Stimulated activated CD8-positive, alpha-beta memory T cell treated with anti-CD3 and anti-CD28 coated beads, Interleukin-4, amount 100 ng/mL, for 24 hours (primary cell): ENCODE measurements around the gene SFI1.
A peak's percentile ranks its signal among the peaks of the same experiment; 100 is the strongest.
"Not testable (repeated sequence)": the region's sequence is repeated elsewhere in the genome, so short reads cannot be mapped to it uniquely, and the experiment has no call there.

Source experiments
- DNase-seq: peaks from one replicate; pipeline ENCODE4 v3.0.0-alpha.2; 2020; ENCODE audit warnings: low read depth

SFI1 gene

DNA sequence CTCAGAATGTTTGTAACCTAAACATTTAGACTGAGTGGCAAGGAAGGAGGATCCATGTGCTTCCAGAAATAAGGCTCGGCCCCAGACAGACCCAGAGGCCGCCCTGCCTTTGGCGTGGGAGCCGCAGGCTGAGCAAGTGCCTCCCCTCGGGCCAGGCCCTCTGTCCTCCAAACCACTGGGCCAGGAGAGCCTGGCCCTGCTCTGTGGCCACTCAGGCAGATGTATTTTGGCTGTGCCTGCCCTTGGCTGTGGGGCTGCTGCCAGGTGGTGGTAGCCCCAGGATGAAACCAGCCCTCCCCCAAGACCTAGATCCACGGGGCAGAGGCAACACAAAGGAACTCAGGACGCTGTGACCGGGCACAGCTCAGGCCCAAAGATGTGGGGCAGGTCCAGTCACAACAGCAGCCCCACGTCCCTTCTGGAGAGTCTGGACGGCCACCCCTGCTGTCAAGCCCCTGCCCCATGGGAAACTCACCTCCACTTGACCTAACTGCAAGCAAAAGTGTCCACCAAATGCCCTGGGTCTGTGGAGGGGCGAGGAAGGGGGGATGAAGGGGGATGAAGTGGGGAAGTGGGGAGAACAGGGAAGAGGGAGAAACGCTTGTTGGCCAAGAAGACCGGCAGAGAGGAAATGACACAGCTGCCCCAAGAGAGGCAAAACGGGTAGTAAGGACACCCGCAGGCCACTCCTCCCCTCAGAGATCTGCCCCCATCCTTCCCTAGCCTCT, 141.7 kb downstream of the SFI1 start:
- DNase-seq = no peak

DNA sequence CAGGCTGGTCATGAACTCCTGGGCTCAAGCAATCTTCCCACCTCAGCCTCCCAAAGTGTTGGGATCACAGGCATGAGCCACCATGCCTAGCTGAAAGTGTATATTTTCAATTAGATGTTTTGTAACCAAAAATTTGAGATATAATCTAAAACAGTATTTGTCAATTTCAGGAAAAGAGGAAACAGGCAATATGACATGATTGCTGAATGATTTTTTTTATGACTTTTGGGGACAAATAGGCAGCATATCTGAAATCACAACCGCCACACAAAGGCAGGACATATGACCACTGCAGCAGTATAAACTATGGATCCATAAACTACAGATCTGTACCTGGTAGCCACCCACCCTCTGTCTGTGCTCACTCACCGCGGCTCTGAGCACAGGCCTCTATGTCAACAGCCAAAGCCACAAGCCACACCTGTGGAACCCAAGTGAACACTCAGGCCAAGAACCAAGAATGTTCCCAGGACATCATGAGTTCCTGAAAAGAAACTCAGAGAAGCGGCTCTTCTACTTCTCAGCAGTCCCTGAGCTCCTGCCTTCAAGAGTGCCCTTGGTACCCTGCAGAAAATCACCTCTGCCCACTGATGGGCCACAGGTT, 143.2 kb downstream of the SFI1 start:
- no peak for DNase-seq

DNA sequence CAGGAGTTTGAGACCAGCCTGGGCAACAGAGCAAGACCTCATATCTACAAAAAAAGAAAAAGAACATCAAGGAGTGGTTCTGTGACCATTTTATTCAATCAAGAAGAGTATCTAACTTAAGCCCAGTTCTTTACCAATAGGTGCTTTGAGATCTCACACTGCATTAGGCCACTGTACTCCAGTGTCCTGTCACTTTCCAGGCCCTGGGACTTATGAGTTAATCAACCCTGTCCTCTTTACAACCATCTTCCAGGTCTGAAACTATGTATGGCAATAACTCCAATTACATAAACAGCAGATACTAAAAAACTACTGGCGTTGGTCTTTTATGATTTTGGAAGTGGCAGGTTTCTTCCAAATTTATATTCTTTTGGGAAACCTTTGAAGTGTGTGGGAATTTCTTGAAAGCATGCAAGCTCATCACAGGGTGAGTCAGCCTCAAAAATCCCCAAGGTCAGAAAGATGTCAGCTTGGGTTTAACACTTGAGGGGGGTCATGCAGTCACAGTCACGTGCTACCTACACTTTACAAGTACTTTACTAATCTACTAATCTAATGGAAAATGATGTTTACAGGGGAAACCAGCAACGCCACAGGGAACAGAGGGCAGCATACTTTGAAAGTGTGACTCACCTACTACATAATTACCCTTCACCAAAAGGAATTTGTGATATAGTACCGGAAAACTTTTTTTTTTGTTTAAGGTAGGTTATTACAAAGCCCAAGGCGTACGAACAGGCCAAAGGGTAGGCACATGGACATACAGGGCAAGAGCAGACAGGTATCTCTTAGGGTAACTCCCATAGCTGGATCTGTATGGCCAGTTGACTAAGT, 150.1 kb downstream of the SFI1 start:
- no peak for DNase-seq

DNA sequence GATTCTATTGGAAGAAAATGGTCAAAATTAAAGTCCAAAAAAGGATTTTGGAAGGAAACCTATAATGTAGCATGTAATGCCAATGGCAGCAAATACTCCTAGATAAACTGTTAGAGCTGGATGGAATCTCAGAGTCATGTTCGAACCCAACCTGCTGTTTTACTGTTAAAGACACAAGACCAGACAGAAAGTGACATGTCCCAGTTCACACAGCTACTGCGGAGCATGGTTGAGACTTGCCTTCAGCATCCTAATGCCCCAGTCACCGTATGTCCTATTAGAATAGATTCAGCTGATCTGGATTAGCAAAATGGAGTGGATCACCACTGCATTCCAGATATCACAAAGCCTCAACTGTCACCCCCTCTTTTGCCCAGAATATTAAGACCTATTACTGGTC, 150.7 kb downstream of the SFI1 start:
- no peak for DNase-seq

DNA sequence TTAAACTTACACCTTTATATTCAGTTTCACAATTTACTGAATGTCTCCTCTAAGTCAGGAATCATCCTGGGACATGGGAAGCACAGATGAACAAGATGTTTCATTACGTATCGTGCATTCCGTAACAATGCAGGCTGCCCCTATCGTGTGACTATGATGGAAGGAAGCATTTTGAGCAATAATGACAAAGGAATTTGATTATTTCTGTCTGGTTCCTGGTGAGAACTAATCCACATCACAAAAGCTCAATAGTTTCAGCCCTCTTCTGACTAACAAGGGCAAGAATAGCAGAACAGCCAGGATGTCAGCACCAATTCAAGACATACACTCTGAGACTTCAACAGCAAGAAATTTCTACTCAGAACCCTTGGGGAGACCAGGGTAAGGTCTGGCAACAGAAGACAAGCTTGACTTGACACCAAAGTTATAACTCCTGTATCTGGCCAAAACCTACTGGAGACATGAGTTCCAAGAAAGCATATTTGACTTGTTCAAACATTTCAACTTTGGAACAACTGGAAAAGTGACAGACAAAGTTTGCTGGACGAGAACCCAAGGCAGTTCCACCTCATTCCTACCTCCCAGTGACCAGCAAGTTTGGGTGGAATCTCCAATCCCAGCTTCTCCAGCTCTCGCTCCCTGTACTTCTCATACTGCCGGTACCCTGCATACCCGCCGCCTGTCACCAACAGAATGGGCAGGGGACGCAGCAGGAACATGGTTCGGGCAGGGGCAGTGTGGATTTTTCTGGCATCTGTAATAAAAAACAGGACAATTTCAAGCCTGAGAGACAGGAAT, 151.4 kb downstream of the SFI1 start:
- DNase-seq = no peak

DNA sequence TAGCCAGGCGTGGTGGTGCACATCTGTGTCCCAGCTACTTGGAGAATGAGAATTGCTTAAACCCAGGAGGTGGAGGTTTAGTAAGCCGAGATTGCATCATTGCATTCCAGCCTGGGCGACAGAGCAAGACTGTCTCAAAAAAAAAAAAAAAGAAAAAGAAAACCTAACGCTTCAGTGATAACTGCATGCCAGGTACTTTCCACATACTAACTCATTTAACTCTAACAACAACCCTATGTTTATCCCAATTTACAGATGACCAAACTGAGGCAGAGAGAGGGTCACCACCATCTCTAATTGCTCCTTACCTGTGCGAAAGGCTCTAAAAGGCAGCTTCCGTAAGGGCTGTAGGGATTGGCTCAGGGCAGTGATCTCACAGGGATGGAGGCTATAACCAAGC, 154.1 kb downstream of the SFI1 start:
- DNase-seq = no peak

DNA sequence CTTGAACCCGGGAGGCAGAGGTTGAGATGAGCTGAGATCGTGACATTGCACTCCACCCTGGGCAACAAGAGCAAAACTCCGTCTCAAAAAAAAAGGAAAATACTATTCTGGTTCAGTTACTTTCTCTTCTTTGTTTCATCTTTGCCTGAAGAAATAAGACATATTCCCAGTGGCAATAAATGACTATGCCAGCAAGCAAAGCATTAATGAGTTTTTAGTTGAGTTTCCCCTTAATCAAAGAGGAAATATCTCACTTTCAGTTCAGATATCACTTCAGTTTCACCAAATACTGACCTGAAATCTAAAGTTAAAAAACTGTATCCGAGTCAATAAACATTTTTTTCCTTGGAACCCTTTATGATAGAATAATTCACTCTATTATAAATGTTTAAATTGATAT, 155.3 kb downstream of the SFI1 start:
- DNase-seq = no peak

DNA sequence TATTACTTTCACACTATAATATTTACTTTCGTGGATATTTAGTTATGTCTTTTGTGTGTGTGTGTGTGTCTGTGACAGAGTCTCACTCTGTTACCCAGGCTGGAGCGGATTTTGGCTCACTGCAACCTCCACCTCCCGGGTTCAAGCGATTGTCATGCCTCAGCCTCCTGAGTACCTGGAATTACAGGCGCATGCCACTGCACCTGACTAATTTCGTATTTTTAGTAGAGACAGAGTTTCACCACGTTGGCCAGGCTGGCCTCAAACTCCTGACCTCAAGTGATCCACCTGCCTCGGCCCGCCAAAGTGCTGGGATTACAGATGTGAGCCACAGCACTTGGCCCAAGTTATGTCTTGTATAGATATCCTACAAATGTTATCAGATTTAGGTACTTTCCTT, 155.8 kb downstream of the SFI1 start:
- no peak for DNase-seq

DNA sequence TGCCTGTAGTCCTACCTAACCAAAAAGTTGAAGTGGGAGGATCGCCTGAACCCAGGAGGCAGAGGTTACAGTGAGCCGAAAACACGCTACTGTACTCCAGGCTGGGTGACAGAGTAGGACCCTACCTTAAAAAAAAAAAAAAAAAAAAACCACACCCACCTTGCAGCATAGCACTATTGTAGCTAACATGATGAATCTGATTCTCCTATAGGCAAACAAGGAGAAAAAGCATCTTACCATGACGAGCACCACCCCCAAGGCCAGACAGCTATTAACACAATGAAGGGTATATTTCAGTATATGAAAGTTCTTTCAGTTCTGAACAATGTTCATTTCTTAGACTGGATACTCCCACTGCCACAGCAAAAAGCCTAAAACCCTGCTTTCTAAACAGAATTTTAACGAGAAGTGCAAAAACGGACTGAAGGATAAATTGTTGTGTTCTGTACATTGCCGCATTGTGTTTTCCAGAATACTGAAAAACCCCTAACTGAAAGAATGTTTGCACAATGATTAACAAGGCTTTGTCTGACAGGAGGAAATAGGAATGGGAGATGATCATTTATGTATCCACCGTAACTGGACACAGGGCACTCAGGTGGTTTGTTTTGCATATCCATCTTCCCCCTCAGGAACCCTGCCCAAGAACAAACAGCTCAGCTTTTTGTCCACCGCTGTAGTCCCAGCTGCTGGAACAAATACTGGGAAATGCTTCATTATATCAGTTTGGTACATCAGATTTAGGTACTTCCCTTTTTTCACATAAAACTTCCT, 156.8 kb downstream of the SFI1 start:
- no peak for DNase-seq

DNA sequence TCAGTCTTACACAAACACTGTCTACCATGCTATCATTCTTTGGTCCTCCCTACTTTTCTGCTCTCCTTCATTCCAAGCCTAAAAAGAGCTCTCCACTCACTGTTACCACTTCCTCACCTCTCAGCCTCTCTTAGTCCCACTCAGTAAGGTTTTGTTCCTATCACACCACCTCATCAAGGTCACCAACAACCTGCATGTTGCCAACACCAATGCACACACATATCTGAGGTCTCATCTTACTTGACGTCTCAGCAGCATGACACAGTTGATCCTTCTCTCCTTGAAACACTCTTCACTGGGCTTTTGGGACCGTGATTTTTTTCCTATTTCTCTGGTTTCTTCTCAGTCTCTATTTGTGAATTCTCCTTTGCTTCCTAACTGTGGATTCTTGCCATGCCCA, 157.6 kb downstream of the SFI1 start:
- DNase-seq = no peak

DNA sequence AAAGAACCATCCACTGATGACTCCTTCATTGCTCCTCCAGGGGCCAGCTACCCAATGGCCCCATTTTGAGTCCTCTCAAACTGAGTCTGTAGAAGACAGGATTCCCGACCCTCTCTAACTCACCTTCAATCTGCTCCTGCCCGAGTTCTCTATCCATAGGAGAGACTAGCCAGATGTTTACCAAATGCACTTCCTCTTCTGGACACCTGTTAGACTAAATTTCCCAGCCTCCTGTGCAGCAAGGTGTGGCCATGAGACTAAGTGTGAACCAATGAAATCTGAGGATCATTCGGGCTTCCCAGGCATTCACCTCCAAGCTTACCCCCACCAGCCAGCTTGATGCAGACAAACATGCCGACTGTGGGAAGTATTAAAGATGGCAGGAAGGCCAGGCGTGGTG, 158.1 kb downstream of the SFI1 start:
- no peak for DNase-seq

DNA sequence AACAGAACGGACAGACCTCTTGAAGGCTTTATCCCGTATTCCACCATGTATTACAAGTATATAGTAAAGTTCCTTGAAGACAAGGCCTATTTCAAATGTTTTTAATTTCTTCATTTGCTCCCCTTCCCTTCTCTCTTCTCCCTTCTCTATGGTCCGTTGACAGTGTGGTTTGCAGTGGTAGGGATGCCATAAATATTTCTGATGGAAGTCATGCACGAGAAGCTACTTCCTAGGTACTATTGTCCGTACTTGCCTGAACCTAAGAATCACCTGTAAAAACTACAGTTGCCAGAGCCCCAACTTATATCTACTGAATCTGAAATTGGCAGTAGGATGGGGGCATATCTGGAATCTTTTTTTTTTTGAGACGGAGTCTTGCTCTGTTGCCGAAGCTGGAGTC, 162.9 kb downstream of the SFI1 start:
- DNase-seq = no peak

DNA sequence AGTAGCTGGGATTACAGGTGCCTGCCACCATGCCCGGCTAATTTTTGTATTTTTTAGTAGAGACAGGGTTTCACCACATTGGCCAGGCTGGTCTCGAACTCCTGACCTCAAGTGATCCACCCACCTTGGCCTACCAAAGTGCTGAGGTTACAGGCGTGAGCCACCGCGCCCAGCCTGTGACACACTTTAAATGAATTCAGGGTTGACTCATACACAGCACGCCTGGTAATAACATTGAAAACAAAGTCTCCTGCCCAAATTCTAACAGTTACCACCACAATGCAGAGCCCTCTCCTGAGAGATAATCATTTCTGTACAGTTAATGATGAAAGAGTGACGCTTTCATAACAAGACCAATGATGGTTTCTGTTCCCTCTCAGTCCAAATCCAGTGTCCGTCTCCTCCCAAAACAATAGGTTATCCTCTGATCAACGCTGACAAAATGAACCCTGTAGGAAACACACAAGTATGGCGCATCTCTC, 164.6 kb downstream of the SFI1 start:
- not testable (repeated sequence) for DNase-seq

DNA sequence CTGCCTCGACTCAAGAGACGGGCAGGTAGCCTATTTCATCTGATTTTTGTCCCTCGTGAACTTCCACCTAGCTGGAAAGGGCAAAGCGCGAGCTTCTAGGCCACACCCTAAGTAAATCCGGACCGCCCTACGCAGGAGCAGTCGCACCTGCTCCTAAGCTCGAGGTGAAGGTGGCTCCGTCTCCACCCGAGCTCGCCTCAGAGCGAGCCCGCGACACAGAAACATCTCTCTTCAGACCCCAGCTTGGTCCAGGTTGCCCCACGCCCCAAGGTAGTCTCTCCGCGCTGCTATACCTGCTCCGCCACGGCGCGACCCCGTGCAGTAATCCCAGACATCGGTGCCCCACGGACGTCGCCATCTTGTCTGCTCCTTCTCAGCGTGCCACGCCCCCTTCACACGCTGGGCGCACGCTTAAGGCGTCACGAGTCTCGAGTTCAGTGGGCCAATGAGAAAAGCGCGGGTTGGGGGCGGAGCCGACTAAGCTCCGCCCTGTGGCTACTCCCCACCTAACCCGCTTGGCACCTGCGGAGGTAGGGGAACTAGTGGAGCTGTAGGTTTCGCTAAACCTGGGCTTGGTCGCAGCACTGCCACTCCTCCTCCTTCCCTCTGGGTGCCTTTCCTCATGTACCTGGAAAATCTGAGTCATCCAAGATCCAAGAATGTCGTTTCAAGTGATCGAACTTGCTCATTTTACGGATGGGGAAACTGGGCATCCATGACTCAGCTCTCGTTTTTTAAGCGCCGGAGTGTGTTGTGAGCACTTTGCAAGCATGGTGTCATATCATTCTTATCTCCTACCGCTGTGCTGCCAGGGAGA, 165.7 kb downstream of the SFI1 start, which contains the start of gene PISD:
PISD (minus strand) TSS at position 365 of the 817 bp plus-strand sequence; CDS start at position 358, 7 bp downstream.
- DNase-seq = peak; percentile 94

DNA sequence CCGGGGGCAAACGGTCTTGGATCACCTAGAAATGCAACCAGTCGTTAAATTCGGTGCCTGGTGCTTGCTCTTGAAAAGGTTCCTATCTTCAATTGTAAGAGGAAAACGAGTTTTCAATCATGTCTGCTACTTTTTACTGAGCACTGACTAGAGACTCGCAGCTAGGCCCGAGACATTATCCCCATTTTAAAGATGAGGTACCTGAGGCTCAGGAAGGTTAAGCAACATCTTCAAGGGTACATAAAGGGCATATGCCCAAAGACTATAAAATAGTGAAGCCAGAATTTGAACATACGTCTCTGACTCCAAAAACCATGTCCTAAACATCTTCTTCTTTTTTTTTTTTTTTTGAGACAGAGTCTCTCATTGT, 166.3 kb downstream of the SFI1 start:
- no peak for DNase-seq
